ENCODE results near the gene CNN2.
A peak's percentile ranks its signal among the peaks of the same experiment; 100 is the strongest.

Gene CNN2

DNA sequence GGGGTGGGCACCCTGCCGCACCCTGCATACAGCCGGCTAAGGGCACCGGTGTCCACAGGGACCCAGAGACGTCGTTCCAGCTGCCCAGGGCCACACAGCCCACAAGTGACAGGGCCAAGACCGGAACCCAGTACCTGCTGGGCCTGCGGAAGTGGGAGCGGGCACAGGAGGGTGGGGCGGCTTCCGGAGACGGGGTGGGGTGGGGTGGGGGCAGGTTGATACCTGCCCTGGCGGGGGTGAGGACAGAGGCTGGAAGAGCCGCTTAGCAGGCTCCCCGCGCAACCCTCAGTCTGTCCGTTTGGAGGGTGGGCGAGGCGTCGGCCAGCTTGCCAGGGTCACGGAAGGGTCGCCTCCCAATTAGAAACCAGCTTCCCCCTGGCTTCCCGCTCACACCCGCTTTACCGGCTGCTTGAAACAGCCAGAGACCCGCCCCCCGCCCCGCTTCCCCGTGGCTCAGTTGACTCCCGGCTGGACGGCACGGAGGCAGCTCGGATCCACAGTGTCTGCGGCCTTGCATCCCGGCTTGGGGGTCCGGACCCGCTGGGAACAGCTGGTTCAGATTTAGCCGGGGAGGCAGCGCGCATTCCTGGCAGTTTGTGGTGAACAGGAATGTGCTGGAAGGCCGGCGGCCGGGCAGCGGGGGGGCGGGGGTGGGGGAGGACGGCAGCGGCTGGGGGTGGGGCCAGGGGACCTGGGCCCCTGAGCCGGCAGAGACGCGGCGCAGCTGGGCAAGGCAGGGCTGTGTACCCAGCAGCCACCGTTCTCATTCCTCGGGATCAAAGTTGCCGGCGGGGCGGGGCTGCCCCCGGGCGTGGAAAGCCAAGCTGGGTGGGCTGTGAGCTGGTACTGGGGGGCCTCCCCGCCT lies 1.9 kb downstream of the CNN2 start:
- Histone ChIP-seq H3K27ac (ENCODE audit: low read depth, low read length) (peak overlapping the region; percentile 45), H3K79me2 (ENCODE audit: control insufficient read depth, insufficient read depth, low read length, unreplicated experiment) (peaks cover 30% of the 10 kb centered on the region), H3K27me3 (ENCODE audit: insufficient read depth, low read length) (no peaks in the 10 kb centered on the region), H3K36me3 (ENCODE audit: insufficient read depth, low read length) (no peaks in the 10 kb centered on the region), H2AFZ (ENCODE audit: low read length, unreplicated experiment) (no peak overlapping the region), H3K4me1 (ENCODE audit: control insufficient read depth, insufficient read depth, low read length, unreplicated experiment) (peaks cover 5% of the 10 kb centered on the region), H3K4me3 (ENCODE audit: low read depth, low read length) (peak overlapping the region; percentile 84)

DNA sequence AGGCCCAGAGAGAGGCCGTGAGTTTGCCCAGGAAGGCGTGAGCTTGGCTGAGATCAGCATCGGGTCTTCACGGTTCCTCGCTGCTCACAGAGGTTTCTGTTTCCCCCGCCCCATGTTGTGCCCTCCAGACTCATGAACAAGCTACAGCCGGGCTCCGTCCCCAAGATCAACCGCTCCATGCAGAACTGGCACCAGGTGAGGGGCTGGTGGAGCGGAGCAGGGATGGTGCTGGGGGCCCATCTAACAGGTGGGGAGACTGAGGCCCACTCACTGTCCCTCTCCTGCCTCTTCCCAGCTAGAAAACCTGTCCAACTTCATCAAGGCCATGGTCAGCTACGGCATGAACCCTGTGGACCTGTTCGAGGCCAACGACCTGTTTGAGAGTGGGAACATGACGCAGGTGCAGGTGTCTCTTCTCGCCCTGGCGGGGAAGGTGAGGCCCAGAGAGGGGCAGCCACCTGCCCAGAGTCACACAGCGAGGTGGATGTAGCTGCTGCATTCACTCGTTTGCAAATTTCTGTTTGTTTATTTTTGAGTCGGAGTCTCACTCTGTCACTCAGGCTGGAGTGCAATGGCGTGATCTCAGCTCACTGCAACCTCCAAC lies 6.0 kb downstream of the CNN2 start:
- Histone ChIP-seq H3K27ac (ENCODE audit: low read depth, low read length) (no peak overlapping the region), H3K27me3 (ENCODE audit: insufficient read depth, low read length) (no peaks in the 10 kb centered on the region), H3K79me2 (ENCODE audit: control insufficient read depth, insufficient read depth, low read length, unreplicated experiment) (peaks cover 21% of the 10 kb centered on the region), H3K4me3 (ENCODE audit: low read depth, low read length) (no peak overlapping the region), H3K36me3 (ENCODE audit: insufficient read depth, low read length) (no peaks in the 10 kb centered on the region), H3K4me1 (ENCODE audit: control insufficient read depth, insufficient read depth, low read length, unreplicated experiment) (peaks cover 5% of the 10 kb centered on the region), H2AFZ (ENCODE audit: low read length, unreplicated experiment) (no peak overlapping the region)

GRCh38 chr19:1035998-1036621 lies 9.7 kb downstream of the CNN2 start:
- Histone ChIP-seq H3K36me3 (ENCODE audit: insufficient read depth, low read length) (no peaks in the 10 kb centered on the region), H3K27me3 (ENCODE audit: insufficient read depth, low read length) (no peaks in the 10 kb centered on the region), H3K79me2 (ENCODE audit: control insufficient read depth, insufficient read depth, low read length, unreplicated experiment) (no peaks in the 10 kb centered on the region), H3K4me1 (ENCODE audit: control insufficient read depth, insufficient read depth, low read length, unreplicated experiment) (peaks cover 4% of the 10 kb centered on the region), H3K27ac (ENCODE audit: low read depth, low read length) (no peak overlapping the region), H3K4me3 (ENCODE audit: low read depth, low read length) (no peak overlapping the region), H2AFZ (ENCODE audit: low read length, unreplicated experiment) (no peak overlapping the region)

DNA sequence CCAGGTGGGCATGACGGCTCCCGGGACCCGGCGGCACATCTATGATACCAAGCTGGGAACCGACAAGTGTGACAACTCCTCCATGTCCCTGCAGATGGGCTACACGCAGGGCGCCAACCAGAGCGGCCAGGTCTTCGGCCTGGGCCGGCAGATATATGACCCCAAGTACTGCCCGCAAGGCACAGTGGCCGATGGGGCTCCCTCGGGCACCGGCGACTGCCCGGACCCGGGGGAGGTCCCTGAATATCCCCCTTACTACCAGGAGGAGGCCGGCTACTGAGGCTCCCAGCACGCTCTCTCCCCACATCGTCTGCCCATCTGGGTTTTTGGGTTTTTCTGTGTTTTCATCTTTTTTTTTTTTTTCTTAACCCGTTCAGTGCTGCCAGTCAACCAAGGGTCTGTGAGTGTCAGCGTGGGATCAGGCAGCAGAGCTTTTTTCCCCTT lies 11.2 kb downstream of the CNN2 start:
- Histone ChIP-seq H3K36me3 (ENCODE audit: insufficient read depth, low read length) (no peaks in the 10 kb centered on the region), H3K4me1 (ENCODE audit: control insufficient read depth, insufficient read depth, low read length, unreplicated experiment) (peaks cover 4% of the 10 kb centered on the region), H3K27ac (ENCODE audit: low read depth, low read length) (no peak overlapping the region), H2AFZ (ENCODE audit: low read length, unreplicated experiment) (no peak overlapping the region), H3K4me3 (ENCODE audit: low read depth, low read length) (no peak overlapping the region), H3K79me2 (ENCODE audit: control insufficient read depth, insufficient read depth, low read length, unreplicated experiment) (no peaks in the 10 kb centered on the region), H3K27me3 (ENCODE audit: insufficient read depth, low read length) (no peaks in the 10 kb centered on the region)

DNA sequence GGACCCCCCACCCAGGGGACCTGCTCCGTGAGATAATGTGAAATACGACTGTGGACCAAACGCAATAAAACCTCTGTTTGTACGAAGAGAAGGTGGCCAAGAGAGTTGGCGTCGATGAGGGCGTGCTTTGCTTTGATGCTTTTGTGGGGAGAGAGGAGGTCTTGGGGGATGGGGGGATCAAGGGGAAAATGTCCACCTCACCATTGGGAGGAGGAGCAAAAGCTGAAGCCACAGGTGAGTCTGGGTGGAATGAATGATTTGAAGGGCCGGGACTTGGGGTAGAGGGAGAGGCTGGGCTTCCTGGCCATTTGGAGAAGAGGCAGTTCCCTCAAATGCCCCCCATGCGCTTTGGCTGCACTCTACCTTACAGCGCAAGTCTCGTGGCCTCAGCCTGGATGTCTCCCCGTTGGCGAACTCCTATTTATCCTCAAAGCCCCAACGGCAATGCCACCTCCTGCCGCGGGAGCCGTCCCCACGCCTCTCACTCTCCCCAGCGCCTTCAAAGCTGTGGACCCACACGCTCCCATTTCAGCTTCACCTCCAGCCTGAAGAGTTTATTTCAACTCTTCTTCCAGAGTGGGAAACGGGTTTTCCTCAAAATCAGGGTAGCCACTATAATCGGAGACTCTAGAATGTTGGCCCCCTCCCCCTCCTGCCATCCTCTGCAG lies 12.7 kb downstream of the CNN2 start:
- H3K27ac ChIP-seq (ENCODE audit: low read depth, low read length) = no peak overlapping the region
- H3K36me3 ChIP-seq (ENCODE audit: insufficient read depth, low read length) = no peaks in the 10 kb centered on the region
- no peaks in the 10 kb centered on the region for H3K27me3 ChIP-seq (ENCODE audit: insufficient read depth, low read length)
- peaks cover 4% of the 10 kb centered on the region for H3K4me1 ChIP-seq (ENCODE audit: control insufficient read depth, insufficient read depth, low read length, unreplicated experiment)
- H3K4me3 ChIP-seq (ENCODE audit: low read depth, low read length) = no peak overlapping the region
- H3K79me2 ChIP-seq (ENCODE audit: control insufficient read depth, insufficient read depth, low read length, unreplicated experiment) = no peaks in the 10 kb centered on the region
- H2AFZ ChIP-seq (ENCODE audit: low read length, unreplicated experiment) = no peak overlapping the region

- Histone ChIP-seq H3K4me3 (ENCODE audit: low read depth, low read length) (peak within 1 kb of the TSS; percentile 75), H3K27me3 (ENCODE audit: insufficient read depth, low read length) (no peaks in the 10 kb centered on the region), H3K36me3 (ENCODE audit: insufficient read depth, low read length) (no peaks in the 10 kb centered on the region), H2AFZ (ENCODE audit: low read length, unreplicated experiment) (no peak within 1 kb of the TSS), H3K79me2 (ENCODE audit: control insufficient read depth, insufficient read depth, low read length, unreplicated experiment) (no peaks in the 10 kb centered on the region), H3K4me1 (ENCODE audit: control insufficient read depth, insufficient read depth, low read length, unreplicated experiment) (peaks cover 4% of the 10 kb centered on the region), H3K27ac (ENCODE audit: low read depth, low read length) (no peak within 1 kb of the TSS)
Observed at GRCh38 chr19:1039646-1040475, 13.5 kb downstream of the CNN2 start, which contains the start of gene ABCA7. TSS of gene ABCA7 (plus strand) at chr19:1040107. CDS start at chr19:1041362, 1,255 bp downstream.

DNA sequence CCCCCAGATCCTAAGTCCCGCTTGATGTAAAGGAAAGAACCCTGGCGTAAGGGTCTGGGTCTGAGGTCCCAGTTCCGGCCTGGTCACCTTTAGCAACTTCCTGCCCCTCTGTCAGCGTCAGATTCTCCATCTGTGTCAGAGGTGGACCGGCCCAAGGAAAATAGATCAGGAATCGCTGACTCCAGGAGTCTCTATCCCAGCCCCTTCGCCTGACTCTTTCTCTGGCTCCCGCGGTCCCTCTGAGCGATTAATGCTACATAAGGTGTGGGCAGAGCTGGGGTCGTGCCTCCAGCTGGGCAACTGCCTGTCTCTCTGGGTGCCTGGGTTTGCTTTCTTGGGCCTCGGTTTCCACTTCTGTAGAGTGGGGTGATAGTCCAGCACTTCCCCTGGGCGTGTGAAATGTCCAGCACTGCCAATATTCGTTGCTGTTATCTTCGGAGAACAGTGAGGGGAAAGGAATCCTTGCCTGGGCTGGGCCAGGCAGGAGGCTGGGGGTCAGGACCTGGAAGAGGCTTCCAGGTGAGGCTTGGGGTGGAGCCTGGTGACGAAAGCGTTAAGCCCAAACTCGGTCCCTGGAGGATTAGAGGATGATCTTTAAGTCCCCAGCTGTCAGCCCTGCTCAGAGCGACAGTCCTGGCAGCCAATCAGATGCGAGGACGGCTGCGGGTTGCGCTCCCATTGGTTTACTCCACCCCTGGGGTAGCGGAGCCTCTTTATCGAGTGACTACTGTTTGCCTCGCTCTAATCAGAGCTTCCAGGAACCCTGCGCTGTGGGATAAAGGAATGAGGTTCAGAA lies 14.3 kb downstream of the CNN2 start:
- Histone ChIP-seq H3K27me3 (ENCODE audit: insufficient read depth, low read length) (no peaks in the 10 kb centered on the region), H2AFZ (ENCODE audit: low read length, unreplicated experiment) (no peak overlapping the region), H3K27ac (ENCODE audit: low read depth, low read length) (no peak overlapping the region)

GRCh38 chr19:1041272-1041834 lies 14.9 kb downstream of the CNN2 start:
- Histone ChIP-seq H3K79me2 (ENCODE audit: control insufficient read depth, insufficient read depth, low read length, unreplicated experiment) (no peaks in the 10 kb centered on the region), H3K36me3 (ENCODE audit: insufficient read depth, low read length) (no peaks in the 10 kb centered on the region), H3K4me1 (ENCODE audit: control insufficient read depth, insufficient read depth, low read length, unreplicated experiment) (peaks cover 4% of the 10 kb centered on the region), H3K27me3 (ENCODE audit: insufficient read depth, low read length) (no peaks in the 10 kb centered on the region), H3K27ac (ENCODE audit: low read depth, low read length) (no peak overlapping the region), H3K4me3 (ENCODE audit: low read depth, low read length) (peak overlapping the region; percentile 75), H2AFZ (ENCODE audit: low read length, unreplicated experiment) (no peak overlapping the region)

More for the DNA sequence above, 14.3 kb downstream of the CNN2 start:
- no peaks in the 10 kb centered on the region for H3K36me3 ChIP-seq (ENCODE audit: insufficient read depth, low read length)
- peaks cover 4% of the 10 kb centered on the region for H3K4me1 ChIP-seq (ENCODE audit: control insufficient read depth, insufficient read depth, low read length, unreplicated experiment)
- H3K4me3 ChIP-seq (ENCODE audit: low read depth, low read length) = peak overlapping the region; percentile 75
- H3K79me2 ChIP-seq (ENCODE audit: control insufficient read depth, insufficient read depth, low read length, unreplicated experiment) = no peaks in the 10 kb centered on the region
